Heart left ventricle (tissue), 13 donors: Measurements from ENCODE around the gene SLX4IP.

ENCODE experiments used
- CTCF ChIP-seq, 12 donors: fragments of 200-600 bp; sonication (generic) in 4 of 12; IDR thresholded peaks; one replicate each; pipeline versions ENCODE4 v1.5.0 to v1.8.0; 2018 to 2022; ENCODE audit warnings: antibody characterized with exemption in 12 of 12, mild to moderate bottlenecking in 5 of 12
- POLR2A ChIP-seq, 2 donors: fragments of 450-650 bp; IDR thresholded peaks; one replicate each; pipeline ENCODE4 v1.6.1; 2017; ENCODE audit warnings: antibody characterized with exemption in 2 of 2, mild to moderate bottlenecking in 2 of 2, moderate library complexity in 2 of 2
- donor health status: ischemic (EF 13 %, LVEDD 7.1; RV severe dilation, severe dysfunction).
- donor health status: DM: no; HTN: yes; CAD: no.
- donor health status: DM: no; HTN: no; CAD: no.
- donor health status: ischemic (EF 25% LVEDD 6.9; RV normal size, moderate dysfunction).
- donor health status: ischemic (EF 25% LVEDD 5.7; RV mildly dilated, moderate dysfunction).
- donor health status: ischemic (EF 35%, LVEDD 5.7; RV mildly dilated, moderate dysfunction).
- donor health status: nonischemic (EF 11% LVEDD 7.7; RV severe dilation, severe dysfunction).
- donor health status: DM: yes; HTN: yes; CAD: no.
- donor health status: PGD.
- donor health status: ischemic (EF 29% LVEDD 5.4; RV normal size, mild dysfunction).
- donor health status: nonischemic (EF 23%, LVEDD 6.1; RV moderate dilation, normal function).

GRCh38 chr20:10661261-10661660 lies 226.2 kb downstream of the SLX4IP start:
- TF ChIP-seq CTCF (IDR thresholded peaks at IDR 0.05): no peak
- TF ChIP-seq POLR2A (IDR thresholded peaks at IDR 0.05): no peak
